Upper lobe of right lung (tissue), 1 donor: Measurements from ENCODE around the gene RADIL. TPM values are rescaled to one million over a fixed set of nuclear protein-coding genes. Genes with fewer than 3 reads are reported as not detected.

Source experiments
- ATAC-seq: fragments of 200-7000 bp; cut with Tn5 transposase; one replicate; pipeline ENCODE4 v1.9.1; 2020; ENCODE audit warnings: mild to moderate bottlenecking, moderate library complexity
- DNase-seq: peaks from one replicate; pipeline ENCODE4 v3.0.0-alpha.2; 2020
- H3K27ac ChIP-seq: fragments of 200-600 bp; one replicate; pipeline ENCODE4 v1.8.0; 2022
- H3K27me3 ChIP-seq: fragments of 200-600 bp; one replicate; pipeline ENCODE4 v1.8.0; 2022; ENCODE audit warnings: mild to moderate bottlenecking
- H3K36me3 ChIP-seq: fragments of 200-600 bp; one replicate; pipeline ENCODE4 v1.8.0; 2022
- H3K4me1 ChIP-seq: fragments of 200-600 bp; one replicate; pipeline ENCODE4 v1.8.0; 2022
- H3K4me3 ChIP-seq: fragments of 200-600 bp; one replicate; pipeline ENCODE4 v1.8.0; 2022; ENCODE audit warnings: mild to moderate bottlenecking
- H3K9me3 ChIP-seq: fragments of 200-600 bp; one replicate; pipeline ENCODE4 v1.8.0; 2022
- CTCF ChIP-seq: fragments of 200-600 bp; IDR thresholded peaks from one replicate; pipeline ENCODE4 v1.8.0; 2022; ENCODE audit warnings: antibody characterized with exemption
- intact Hi-C: fragments of 100-400 bp; cut with DNase I; formaldehyde crosslinking; loops from one replicate; pipeline ENCODE4 v1.11.0; 2022
- total RNA-seq: library from RNA; stranded (reverse); fragmentation: NEBNext Ultra II Directional; extraction: Animal tissue kit (Norgen Biotek cat#: 25700); gene quantifications from one replicate; pipeline ENCODE4 v1.2.1, GENCODE V29; 2021
- donor health status: DM: no; HTN: yes; CAD: no; lungs with severe emphysema.

The RADIL gene
- total RNA-seq, 1 donor from 2014 or later, result 7.3 TPM

GRCh38 chr7:4783762-4784351 is 99.7 kb downstream of the RADIL start:
- Histone ChIP-seq H3K27ac (no peak overlapping the region), H3K4me1 (no peaks in the 10 kb centered on the region), H3K9me3 (no peaks in the 10 kb centered on the region), H3K4me3 (no peak overlapping the region), H3K36me3 (peaks cover 82% of the 10 kb centered on the region), H3K27me3 (no peaks in the 10 kb centered on the region)
- TF ChIP-seq CTCF, result no peak
- intact Hi-C loops, result no loop called here
- ATAC-seq (no peak), DNase-seq (no peak)

GRCh38 chr7:4783292-4783652 is 100.2 kb downstream of the RADIL start:
- DNase-seq, result no peak
- TF ChIP-seq CTCF, result no peak
- Histone ChIP-seq H3K27ac (no peak overlapping the region), H3K4me3 (no peak overlapping the region), H3K27me3 (no peaks in the 10 kb centered on the region), H3K36me3 (peaks cover 77% of the 10 kb centered on the region), H3K9me3 (no peaks in the 10 kb centered on the region), H3K4me1 (peaks cover under 1% of the 10 kb centered on the region)
- no peak for ATAC-seq
- intact Hi-C loops, result no loop called here

GRCh38 chr7:4782333-4783291 is 100.9 kb downstream of the RADIL start:
- TF ChIP-seq CTCF, result no peak
- H3K27me3 ChIP-seq, result no peaks in the 10 kb centered on the region
- no peaks in the 10 kb centered on the region for H3K9me3 ChIP-seq
- ATAC-seq, result no peak
- H3K36me3 ChIP-seq, result peaks cover 70% of the 10 kb centered on the region
- H3K4me1 ChIP-seq, result peaks cover 6% of the 10 kb centered on the region
- no peak overlapping the region for H3K4me3 ChIP-seq
- no peak overlapping the region for H3K27ac ChIP-seq
- no peak for DNase-seq
- intact Hi-C loops, result no loop called here

GRCh38 chr7:4781366-4782069 is 102.0 kb downstream of the RADIL start:
- no peak overlapping the region for H3K4me3 ChIP-seq
- H3K36me3 ChIP-seq, result peaks cover 59% of the 10 kb centered on the region
- peaks cover 12% of the 10 kb centered on the region for H3K4me1 ChIP-seq
- ATAC-seq, result no peak
- H3K27me3 ChIP-seq, result no peaks in the 10 kb centered on the region
- no peak overlapping the region for H3K27ac ChIP-seq
- TF ChIP-seq CTCF, result no peak
- H3K9me3 ChIP-seq, result no peaks in the 10 kb centered on the region
- intact Hi-C loops, result no loop called here
- DNase-seq, result no peak

GRCh38 chr7:4779118-4779517 is 104.4 kb downstream of the RADIL start:
- TF ChIP-seq CTCF, result no peak
- Histone ChIP-seq H3K36me3 (peaks cover 37% of the 10 kb centered on the region), H3K27ac (no peak overlapping the region), H3K27me3 (no peaks in the 10 kb centered on the region), H3K9me3 (no peaks in the 10 kb centered on the region), H3K4me3 (no peak overlapping the region), H3K4me1 (peaks cover 24% of the 10 kb centered on the region)
- DNase-seq (no peak), ATAC-seq (no peak)
- intact Hi-C loops, result no loop called here
